Thoracic aorta (tissue), 2 donors: ENCODE measurements around the gene FAM181B. TPM values are rescaled to one million over a fixed set of nuclear protein-coding genes. Genes with fewer than 3 reads are reported as not detected.
"Not testable (repeated sequence)": the region's sequence is repeated elsewhere in the genome, so short reads cannot be mapped to it uniquely, and the experiment has no call there.

Source experiments
- ATAC-seq: fragments of 150-250 bp; one replicate; pipeline ENCODE4 v1.8.0; 2017; ENCODE audit warnings: low read depth; ENCODE audit not compliant: insufficient number of reproducible peaks, low FRiP score
- DNase-seq: peaks from one replicate; pipeline ENCODE4 v3.0.0-alpha.2; 2020; ENCODE audit warnings: low spot score
- H3K27ac ChIP-seq, 2 donors: fragments of 200-600 bp; sonication (generic); 1 replicate in 1 of 2; 2 replicates in 1 of 2; pipeline ENCODE4 v1.5.1; 2016; ENCODE audit warnings: mild to moderate bottlenecking in 2 of 2, moderate library complexity in 2 of 2
- H3K27me3 ChIP-seq: fragments of 200-600 bp; sonication (generic); replicated peaks from 2 replicates; pipeline ENCODE4 v1.6.0; 2016; ENCODE audit warnings: mild to moderate bottlenecking; ENCODE audit not compliant: insufficient read depth
- H3K36me3 ChIP-seq: fragments of 200-600 bp; sonication (generic); one replicate; pipeline ENCODE4 v1.5.1; 2016
- H3K4me1 ChIP-seq, 2 donors: fragments of 200-600 bp; sonication (generic); 1 replicate in 1 of 2; 2 replicates in 1 of 2; pipeline versions ENCODE4 v1.5.1 to v1.6.0; 2016; ENCODE audit warnings: low read depth in 2 of 2, mild to moderate bottlenecking in 1 of 2; ENCODE audit not compliant: control insufficient read depth in 1 of 2
- H3K4me3 ChIP-seq: fragments of 200-600 bp; sonication (generic); 2 replicates; pipeline ENCODE4 v1.5.1; 2016; ENCODE audit warnings: mild to moderate bottlenecking
- H3K9me3 ChIP-seq: fragments of 200-600 bp; sonication (generic); 2 replicates; pipeline ENCODE4 v1.5.1; 2016
- total RNA-seq, 2 donors: library from RNA; depleted of rRNA; stranded (reverse); fragments of >200 nt; gene quantifications; one replicate each; pipeline versions ENCODE4 v1.1.0 to v1.2.3, GENCODE V29; 2016
- TF ChIP-seq, protein P1 (sequence below): fragments of 200-600 bp; sonication (generic); IDR thresholded peaks from one replicate; pipeline ENCODE4 v1.5.1; 2019; ENCODE audit warnings: antibody characterized with exemption

FAM181B gene
- total RNA-seq, 2 donors from 2014 or later: 0.27 to 2.2 TPM

DNA sequence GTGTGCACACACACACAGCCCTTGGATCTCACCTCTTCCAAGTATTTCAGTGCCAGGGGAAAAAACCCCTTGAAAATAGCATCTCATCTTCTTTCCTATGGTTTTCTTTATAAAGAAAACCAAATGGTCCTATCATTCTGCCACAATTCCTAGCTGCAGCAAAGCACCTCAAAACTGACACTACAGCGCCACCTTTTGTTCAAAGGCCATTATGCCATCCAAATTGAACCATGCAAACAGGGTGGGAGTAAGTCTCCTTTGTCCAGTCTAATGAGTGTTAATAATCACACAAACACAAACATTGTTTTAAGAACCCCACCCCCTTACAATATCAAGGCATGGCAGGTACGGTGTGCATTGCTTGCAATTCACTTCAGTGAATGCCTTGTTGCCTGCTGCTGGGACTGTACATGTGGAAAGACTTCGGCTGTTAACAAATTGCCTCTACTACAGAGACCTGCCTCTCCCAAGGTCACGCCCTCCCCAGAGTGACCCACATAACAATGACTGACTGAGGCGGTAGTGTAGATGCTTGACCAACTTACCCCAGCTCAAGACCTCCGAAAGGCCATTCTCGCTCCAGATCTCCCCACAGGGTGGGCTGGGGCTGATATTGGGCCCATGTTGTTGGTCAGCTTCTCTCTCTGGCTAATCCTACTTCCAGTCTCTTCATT lies 31.7 kb downstream of the FAM181B start:
- Histone ChIP-seq H3K4me1 (no peaks in the 10 kb centered on the region), H3K4me3 (no peak overlapping the region), H3K36me3 (no peaks in the 10 kb centered on the region), H3K27ac (no peak overlapping the region), H3K27me3 (no peaks in the 10 kb centered on the region), H3K9me3 (no peaks in the 10 kb centered on the region)
- no peak for DNase-seq
- TF ChIP-seq, protein P1, sequence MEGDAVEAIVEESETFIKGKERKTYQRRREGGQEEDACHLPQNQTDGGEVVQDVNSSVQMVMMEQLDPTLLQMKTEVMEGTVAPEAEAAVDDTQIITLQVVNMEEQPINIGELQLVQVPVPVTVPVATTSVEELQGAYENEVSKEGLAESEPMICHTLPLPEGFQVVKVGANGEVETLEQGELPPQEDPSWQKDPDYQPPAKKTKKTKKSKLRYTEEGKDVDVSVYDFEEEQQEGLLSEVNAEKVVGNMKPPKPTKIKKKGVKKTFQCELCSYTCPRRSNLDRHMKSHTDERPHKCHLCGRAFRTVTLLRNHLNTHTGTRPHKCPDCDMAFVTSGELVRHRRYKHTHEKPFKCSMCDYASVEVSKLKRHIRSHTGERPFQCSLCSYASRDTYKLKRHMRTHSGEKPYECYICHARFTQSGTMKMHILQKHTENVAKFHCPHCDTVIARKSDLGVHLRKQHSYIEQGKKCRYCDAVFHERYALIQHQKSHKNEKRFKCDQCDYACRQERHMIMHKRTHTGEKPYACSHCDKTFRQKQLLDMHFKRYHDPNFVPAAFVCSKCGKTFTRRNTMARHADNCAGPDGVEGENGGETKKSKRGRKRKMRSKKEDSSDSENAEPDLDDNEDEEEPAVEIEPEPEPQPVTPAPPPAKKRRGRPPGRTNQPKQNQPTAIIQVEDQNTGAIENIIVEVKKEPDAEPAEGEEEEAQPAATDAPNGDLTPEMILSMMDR: peak; percentile 28
- no peak for ATAC-seq

DNA sequence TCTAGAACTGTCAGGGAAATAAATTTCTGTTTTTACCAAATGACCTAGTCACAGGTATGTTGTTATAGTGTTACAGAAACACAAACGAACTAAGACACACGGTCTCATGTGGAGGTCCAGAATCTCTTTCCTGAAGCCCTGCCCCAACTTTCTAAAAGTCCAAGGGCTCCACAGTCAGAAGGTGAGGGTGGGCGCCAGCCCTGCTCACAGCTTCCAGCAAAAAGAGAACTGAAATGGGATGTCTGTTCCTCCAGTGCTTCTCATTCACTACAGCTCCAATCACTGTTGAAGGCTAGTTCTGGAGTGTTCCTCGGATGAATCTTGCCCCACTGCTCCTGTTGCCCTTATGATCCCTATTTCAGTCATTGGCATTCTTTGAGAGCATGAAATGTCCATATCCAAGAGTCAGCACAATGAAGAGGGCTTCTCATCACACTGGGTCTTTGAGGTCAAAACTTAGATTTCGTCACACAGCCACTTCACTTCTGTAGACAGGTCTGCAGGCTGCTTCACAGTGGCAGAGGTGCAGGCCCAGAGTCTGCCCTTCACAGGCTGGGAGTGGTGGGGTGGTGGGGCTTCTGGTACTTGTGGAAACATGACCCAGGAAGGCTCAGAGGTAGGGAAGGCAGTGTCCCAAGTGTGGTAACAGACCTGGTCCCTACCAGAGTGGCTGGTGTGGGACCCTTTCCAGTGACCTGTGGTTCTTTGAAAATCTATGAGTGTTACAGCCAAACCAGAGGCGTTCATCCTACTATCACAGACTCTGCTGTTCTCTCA lies 34.9 kb downstream of the FAM181B start:
- no peaks in the 10 kb centered on the region for H3K36me3 ChIP-seq
- H3K4me1 ChIP-seq: no peaks in the 10 kb centered on the region
- H3K27me3 ChIP-seq: no peaks in the 10 kb centered on the region
- no peak overlapping the region for H3K27ac ChIP-seq
- TF ChIP-seq, protein P1: no peak
- H3K4me3 ChIP-seq: no peak overlapping the region
- ATAC-seq (no peak), DNase-seq (no peak)
- no peaks in the 10 kb centered on the region for H3K9me3 ChIP-seq

DNA sequence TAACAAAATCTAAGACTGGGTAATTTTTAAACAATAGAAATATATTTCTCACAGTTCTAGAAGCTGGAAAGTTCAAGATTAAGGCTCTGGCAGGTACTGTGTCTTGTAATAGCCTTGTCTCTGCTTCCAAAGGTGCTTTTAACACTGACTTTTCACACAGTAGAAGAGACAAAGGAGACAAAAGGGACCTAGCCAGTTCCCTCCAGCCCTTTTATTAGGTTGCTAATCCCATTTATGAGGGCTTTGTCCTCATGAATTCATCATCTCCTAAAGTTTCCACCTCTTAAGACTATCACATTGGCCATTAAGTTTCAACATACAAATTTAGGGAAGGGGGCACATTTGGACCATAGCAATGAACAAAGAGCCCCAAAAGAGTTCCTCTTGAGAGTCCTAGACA lies 40.7 kb downstream of the FAM181B start:
- DNase-seq (no peak), ATAC-seq (no peak)
- Histone ChIP-seq H3K4me3 (no peak overlapping the region), H3K27ac (no peak overlapping the region), H3K27me3 (no peaks in the 10 kb centered on the region), H3K4me1 (no peaks in the 10 kb centered on the region), H3K36me3 (no peaks in the 10 kb centered on the region), H3K9me3 (no peaks in the 10 kb centered on the region)
- TF ChIP-seq, protein P1: no peak

GRCh38 chr11:82689347-82689746 lies 44.3 kb downstream of the FAM181B start:
- H3K36me3 ChIP-seq, DNase-seq, ATAC-seq, H3K4me3 ChIP-seq, H3K27me3 ChIP-seq, H3K4me1 ChIP-seq, H3K27ac ChIP-seq, H3K9me3 ChIP-seq: not testable (repeated sequence)

DNA sequence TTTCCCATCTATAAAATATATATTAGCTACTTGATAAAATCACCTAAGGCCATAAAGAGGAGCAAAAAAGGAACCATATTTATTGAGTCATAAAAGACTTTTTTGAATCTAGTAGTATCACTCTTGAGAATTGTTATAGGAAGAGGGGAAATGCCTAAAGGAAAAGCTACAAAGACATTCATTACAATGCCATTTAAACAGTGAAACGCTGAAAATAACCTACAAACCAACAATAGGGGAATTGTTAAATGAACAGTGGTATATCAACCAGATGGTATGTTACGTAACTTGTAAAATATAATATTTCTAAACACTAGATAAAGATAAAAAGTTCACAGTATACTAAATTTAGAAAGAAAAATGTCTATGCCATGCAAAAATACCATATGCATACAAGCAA lies 47.5 kb downstream of the FAM181B start:
- no peak for ATAC-seq
- TF ChIP-seq, protein P1: no peak
- DNase-seq: no peak
- no peaks in the 10 kb centered on the region for H3K27me3 ChIP-seq
- H3K4me3 ChIP-seq: no peak overlapping the region
- H3K9me3 ChIP-seq: no peaks in the 10 kb centered on the region
- no peaks in the 10 kb centered on the region for H3K36me3 ChIP-seq
- H3K27ac ChIP-seq: no peak overlapping the region
- H3K4me1 ChIP-seq: no peaks in the 10 kb centered on the region
